CD4-positive, alpha-beta T cell treated with Interleukin-6 at 100 ng/mL for 8 hours (primary cell): ENCODE measurements around the gene WNT4.

Experiments used
- DNase-seq: peaks from one replicate; pipeline ENCODE4 v3.0.0-alpha.2; 2020; ENCODE audit warnings: mixed read lengths, low spot score

Gene WNT4

DNA sequence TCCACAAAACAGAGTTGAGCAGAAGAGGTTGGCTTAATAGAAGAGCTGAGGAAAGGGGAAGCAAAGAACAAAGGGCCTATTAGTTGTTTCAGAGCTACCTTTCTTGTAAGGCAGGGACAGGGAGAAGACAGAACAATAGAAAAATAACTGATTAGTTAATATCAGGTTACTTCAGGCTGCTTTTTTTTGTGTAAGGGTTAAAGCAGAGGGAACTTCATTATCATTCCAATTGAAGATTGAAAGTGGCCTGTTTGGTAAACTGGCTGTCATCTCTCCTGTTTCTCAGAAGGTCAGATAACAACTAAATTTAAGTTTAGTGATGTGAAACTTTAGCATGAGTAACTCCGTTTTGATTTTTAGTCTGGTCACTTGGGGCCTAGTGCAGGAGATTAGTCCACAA, 68.1 kb downstream of the WNT4 start:
- no peak for DNase-seq

DNA sequence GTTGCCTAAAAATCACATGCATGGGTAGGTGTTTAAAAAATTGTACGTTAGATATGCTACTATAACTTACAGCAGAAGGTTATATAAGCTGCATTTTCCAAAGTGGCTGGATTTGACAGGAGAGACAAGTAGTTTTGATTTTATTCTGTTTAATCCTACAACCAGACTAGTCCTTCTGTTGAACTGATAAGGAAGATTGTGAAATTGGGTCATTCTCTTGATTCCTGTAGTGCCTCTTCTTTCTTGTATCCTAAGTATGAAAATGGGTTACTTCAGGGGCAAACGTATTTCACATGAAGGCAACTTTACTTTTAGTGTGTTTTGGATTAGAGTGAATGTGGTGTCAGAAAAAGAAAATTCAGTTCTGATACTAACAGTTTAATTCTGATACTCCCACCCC, 71.4 kb downstream of the WNT4 start:
- no peak for DNase-seq
